ENCODE data around the gene SNX25. TPM values are rescaled to one million over a fixed set of nuclear protein-coding genes. Genes with fewer than 3 reads are reported as not detected.
"Not testable (repeated sequence)": the region's sequence is repeated elsewhere in the genome, so short reads cannot be mapped to it uniquely, and the experiment has no call there.

SNX25 gene
- total and polyA plus RNA-seq, 8 donors, result 2.6 to 36.8 (median 8.3) TPM

- intact Hi-C loops (cut with DNase I; ENCODE audit: low total_unique reads), result no loop called here
- no peaks in the 10 kb centered on the region for H3K9me3 ChIP-seq
- TF ChIP-seq EP300 (IDR thresholded peaks at IDR 0.05) (no peak), CTCF (IDR thresholded peaks at IDR 0.05) (no peak), POLR2A (IDR thresholded peaks at IDR 0.05) (no peak), POLR2AphosphoS5 (IDR thresholded peaks at IDR 0.05) (no peak)
- no peak overlapping the region for H3K4me3 ChIP-seq
- no peaks in the 10 kb centered on the region for H3K27me3 ChIP-seq
- no peak overlapping the region for H3K27ac ChIP-seq
- DNase-seq, result no peak
- H3K36me3 ChIP-seq, result peaks cover 5 to 56% (median 52%) of the 10 kb centered on the region in 4 donors
- WGBS, 5 donors, result 88 to 96% (median 93%) methylated on average over 5 of the region's 5 CpGs
- no peaks in the 10 kb centered on the region for H3K4me1 ChIP-seq
Measured at GRCh38 chr4:185311113-185311888, 101.9 kb downstream of the SNX25 start.

GRCh38 chr4:185312699-185313098 lies 103.3 kb downstream of the SNX25 start:
- DNase-seq, result no peak
- TF ChIP-seq POLR2AphosphoS5 (IDR thresholded peaks at IDR 0.05) (no peak), POLR2A (IDR thresholded peaks at IDR 0.05) (no peak), CTCF (IDR thresholded peaks at IDR 0.05) (no peak)
- H3K4me3 ChIP-seq, result no peak overlapping the region
- intact Hi-C loops (cut with DNase I; ENCODE audit: low total_unique reads), result no loop called here
- H3K4me1 ChIP-seq, result no peaks in the 10 kb centered on the region
- no peak overlapping the region for H3K27ac ChIP-seq
- H3K9me3 ChIP-seq, result no peaks in the 10 kb centered on the region
- no peaks in the 10 kb centered on the region for H3K27me3 ChIP-seq
- 92 to 99% (median 97%) methylated on average over 5 of the region's 5 CpGs for WGBS, 5 donors
- H3K36me3 ChIP-seq, result peaks cover 5 to 60% (median 59%) of the 10 kb centered on the region in 4 donors

- H3K27ac ChIP-seq; DNase-seq; H3K4me1 ChIP-seq; intact Hi-C loops (cut with DNase I; ENCODE audit: low total_unique reads); H3K4me3 ChIP-seq; H3K27me3 ChIP-seq; H3K9me3 ChIP-seq: not testable (repeated sequence)
- 77 to 98% (median 85%) methylated on average over 3 of the region's 3 CpGs for WGBS, 5 donors
- peaks cover 5 to 55% (median 31%) of the 10 kb centered on the region in 4 donors for H3K36me3 ChIP-seq
Measured at GRCh38 chr4:185317462-185317861, 108.1 kb downstream of the SNX25 start.

- no peaks in the 10 kb centered on the region for H3K9me3 ChIP-seq
- intact Hi-C loops (cut with DNase I; ENCODE audit: low total_unique reads), result no loop called here
- 85 to 95% (median 93%) methylated on average over 1 of the region's 1 CpG for WGBS, 5 donors
- H3K27ac ChIP-seq, result no peak overlapping the region
- no peaks in the 10 kb centered on the region for H3K27me3 ChIP-seq
- DNase-seq, result no peak
- H3K36me3 ChIP-seq, result peaks cover 1 to 51% (median 27%) of the 10 kb centered on the region in 4 donors
- TF ChIP-seq POLR2A (IDR thresholded peaks at IDR 0.05) (no peak), POLR2AphosphoS5 (IDR thresholded peaks at IDR 0.05) (no peak), CTCF (IDR thresholded peaks at IDR 0.05) (no peak), EP300 (IDR thresholded peaks at IDR 0.05) (no peak)
- H3K4me1 ChIP-seq, result no peaks in the 10 kb centered on the region
- no peak overlapping the region for H3K4me3 ChIP-seq
Measured at GRCh38 chr4:185317880-185318279, 108.5 kb downstream of the SNX25 start.

- WGBS, 5 donors, result 20 to 33% (median 31%) methylated on average over 2 of the region's 2 CpGs
- Histone ChIP-seq H3K4me3 (no peak overlapping the region), H3K9me3 (no peaks in the 10 kb centered on the region), H3K27me3 (no peaks in the 10 kb centered on the region), H3K36me3 (peaks cover 0 to 46% (median 22%) of the 10 kb centered on the region in 4 donors), H3K4me1 (no peaks in the 10 kb centered on the region), H3K27ac (no peak overlapping the region)
- DNase-seq, result no peak
- intact Hi-C loops (cut with DNase I; ENCODE audit: low total_unique reads), result no loop called here
- no peak for TF ChIP-seq CTCF (IDR thresholded peaks at IDR 0.05)
- TF ChIP-seq EP300 (IDR thresholded peaks at IDR 0.05), result no peak
- no peak for TF ChIP-seq POLR2A (IDR thresholded peaks at IDR 0.05)
- no peak for TF ChIP-seq POLR2AphosphoS5 (IDR thresholded peaks at IDR 0.05)
Measured at GRCh38 chr4:185318679-185319078, 109.3 kb downstream of the SNX25 start.

All from stomach (tissue), 9 donors.